Measurements from ENCODE around the gene PHIP.
"Not testable (repeated sequence)": the region's sequence is repeated elsewhere in the genome, so short reads cannot be mapped to it uniquely, and the experiment has no call there.

PHIP gene

DNA sequence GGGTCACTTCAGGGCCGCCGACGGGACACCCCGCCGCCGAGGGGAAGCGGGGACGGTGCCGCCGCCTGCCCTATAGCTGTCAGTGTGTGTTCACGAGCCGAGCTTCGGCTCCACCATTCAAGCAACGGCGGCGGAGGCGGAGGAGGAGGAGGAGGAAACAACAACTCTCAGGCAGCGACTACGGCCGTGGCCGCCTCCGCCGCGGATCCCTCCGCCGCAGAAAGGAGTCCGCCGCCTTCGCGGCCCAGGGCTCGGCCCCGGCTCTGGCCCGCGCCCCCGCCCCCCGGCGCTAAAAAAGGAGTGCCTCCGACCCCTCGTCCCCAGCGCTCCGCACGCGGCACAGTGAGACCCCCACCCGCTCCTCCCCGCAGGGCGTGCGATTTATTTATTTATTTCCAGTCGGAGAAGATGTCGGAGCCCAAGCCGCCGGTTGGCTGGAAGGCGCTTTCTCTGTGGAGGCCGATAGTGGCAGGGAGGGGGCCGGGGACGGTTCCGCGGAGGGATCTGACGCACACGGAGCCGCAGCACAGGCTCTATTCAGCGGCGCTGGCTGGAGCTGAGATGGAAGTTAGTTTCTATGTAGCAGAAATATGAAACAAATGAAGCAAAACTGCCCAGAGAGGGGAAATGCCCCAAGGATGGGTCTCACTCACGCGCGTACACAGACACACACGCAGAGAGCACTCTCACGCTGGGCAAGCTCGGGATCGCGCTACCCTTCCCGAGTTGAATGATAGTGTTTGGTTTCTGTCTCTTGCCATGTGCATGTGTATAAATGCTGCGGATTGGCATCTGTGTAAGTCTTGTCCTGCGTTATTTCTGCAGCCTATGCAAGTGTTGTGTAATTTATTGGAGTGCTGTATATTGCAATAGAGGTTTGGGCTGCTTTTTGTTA lies at the start of gene PHIP:
PHIP (minus strand) TSS at position 180 of the 895 bp plus-strand sequence. CDS start 186 bp downstream, outside the sequence.
- peak; percentile 100 for DNase-seq

DNA sequence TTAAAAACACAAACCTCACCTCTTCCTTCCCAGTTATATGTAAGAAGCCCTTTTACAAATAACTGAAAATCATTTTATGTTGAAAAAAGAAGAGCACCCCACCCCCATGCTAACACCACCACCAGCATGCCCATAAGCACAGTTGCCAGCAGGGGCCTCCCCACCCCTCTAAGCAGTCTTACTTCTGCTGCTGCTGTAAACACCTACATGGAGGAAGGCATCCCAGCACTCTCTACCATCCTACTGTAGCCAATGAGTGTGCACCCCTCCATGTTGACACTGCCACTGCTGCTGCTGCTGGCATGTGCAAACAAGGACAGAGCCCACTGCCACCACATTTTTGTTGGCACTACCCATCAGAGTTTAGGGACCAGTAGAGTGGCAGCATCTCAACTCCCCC lies 49.6 kb upstream of the PHIP start:
- DNase-seq = peak; percentile 34

DNA sequence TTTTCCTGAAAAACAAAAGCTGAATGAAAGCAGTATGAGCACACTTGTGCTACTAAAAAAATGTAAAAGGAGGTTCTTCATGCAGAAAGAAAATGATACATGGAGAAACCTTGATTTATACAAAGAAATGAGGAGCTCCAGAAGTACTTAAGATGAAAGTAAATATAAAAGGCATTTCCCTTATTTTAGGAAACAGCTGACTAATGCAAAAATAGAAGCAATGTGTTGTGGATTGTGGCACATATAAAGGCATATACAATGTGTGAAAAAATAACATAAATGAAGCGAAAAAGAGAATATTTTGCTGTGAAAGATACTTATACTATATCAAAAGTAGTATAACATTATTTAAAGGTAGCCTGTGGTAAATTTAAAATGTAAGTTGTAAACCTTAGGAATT lies 41.2 kb upstream of the PHIP start:
- no peak for DNase-seq

DNA sequence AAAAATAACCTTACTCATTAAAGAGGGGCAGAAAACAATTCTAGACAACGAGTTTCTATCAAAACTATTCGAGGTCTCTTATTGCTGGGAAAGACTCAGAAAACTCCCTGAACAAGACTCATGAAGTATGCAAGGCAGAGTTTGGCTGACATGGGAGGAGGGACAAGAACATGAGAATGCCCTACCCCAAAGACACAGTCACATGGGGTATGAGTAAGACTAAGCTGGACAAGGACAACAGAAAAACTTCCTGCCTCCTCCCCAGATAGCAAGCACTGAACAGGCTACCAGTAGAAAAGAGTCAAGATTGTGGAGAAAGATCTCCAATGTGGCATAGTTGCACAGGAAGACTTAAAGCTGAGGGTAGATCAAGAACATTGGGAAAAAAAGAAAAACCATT lies 39.7 kb upstream of the PHIP start:
- DNase-seq = no peak

DNA sequence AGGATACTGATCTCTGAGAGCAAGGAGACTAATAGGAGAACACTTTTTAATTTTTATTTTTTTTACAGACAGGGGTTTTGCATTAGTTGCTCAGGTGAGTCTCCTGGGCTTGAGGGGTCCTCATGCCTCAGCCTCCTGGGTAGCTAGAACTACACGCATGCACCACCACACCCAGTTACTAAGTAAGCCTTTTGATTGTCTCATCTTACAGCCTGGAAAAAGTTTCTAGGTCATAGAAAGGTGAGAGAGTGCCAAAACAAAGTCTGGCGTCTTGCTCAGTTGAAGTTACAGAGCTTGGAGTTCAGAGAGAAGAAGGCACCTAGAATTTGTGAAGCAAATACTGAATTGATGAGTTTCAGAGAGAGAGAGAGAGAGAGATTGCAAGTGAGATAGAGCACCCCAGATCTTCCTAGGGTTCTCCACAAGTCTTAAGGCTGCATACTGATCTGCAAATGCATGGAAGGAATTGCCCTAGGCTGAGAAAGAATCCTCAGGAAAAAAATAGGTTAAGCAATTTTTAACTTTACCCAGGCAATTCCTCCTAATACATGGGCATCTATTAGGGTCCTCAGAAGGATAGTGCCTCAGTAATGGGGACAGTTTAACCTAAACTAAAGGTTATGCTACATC lies 37.6 kb upstream of the PHIP start:
- no peak for DNase-seq

DNA sequence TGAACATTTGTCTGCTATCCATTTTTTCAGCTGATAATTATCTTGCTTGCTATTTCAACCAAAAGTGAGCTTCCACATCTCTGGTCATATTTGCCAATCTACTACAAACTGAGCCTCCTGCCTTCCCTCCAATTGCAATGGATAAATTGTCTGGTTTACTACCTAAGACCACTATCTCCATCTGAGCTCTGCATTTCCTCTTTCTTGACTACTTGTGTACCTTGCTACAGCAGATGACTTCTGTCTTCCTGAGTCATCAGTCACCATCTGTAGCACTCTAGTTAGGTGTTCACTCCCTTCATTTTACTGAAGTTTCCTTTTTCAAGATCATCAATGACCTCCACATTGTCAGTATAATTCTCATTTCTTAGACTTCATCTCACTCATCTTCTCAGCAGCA lies 33.5 kb upstream of the PHIP start:
- DNase-seq = peak; percentile 58

DNA sequence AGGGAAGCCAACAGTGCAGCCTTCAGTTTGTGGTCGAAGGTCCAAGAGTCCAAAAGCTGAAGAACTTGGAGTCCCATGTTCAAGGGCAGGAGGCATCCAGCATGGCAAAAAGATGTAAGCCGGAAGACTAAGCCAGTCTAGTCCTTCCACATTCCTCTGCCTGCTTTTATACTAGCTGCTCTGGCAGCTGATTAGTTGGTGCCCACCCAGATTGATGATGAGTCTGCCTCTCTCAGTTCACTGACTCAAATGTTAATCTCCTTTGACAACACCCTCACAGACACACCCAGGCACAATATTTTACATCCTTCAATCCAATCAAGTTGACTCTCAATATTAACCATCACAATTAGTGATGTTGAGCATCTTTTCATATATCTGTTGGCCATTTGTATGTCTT lies 23.1 kb upstream of the PHIP start:
- no peak for DNase-seq

DNA sequence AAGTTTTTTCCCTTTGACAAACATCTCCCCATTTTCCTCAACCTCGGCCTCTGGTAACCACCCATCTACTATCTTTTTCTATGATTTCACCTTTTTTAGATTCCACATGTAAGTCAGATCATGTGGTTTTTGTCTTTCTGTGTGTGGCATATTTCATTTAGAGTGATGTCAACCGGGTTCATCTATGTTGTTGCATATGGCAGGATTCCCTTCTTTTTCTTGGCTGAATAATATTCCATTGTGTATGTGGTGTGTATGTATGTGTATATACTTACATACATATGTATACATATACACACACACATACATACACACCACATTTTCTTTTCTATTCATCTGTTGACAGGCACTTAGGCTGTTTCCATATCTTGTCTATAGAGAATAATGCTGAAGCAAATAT lies 22.2 kb upstream of the PHIP start:
- no peak for DNase-seq

DNA sequence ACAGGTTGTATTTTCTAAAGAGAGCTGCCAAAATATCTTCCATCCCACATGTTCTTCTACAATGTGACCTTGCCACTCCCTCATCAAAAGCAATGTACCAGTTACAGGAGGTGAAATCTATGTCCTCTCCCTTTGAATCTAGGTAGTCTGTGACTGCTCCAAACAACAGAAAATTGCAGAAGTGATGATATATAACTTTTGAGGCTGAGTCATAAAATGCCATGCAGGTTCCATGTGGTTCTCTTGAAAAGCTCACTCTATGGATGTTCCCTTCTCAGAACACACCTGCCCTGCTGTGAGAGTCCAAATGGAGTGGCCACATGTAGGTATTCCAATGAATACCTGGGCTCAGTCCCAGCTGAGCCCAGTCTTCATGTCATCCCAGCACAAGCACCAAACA lies 16.9 kb upstream of the PHIP start:
- DNase-seq = peak; percentile 58

DNA sequence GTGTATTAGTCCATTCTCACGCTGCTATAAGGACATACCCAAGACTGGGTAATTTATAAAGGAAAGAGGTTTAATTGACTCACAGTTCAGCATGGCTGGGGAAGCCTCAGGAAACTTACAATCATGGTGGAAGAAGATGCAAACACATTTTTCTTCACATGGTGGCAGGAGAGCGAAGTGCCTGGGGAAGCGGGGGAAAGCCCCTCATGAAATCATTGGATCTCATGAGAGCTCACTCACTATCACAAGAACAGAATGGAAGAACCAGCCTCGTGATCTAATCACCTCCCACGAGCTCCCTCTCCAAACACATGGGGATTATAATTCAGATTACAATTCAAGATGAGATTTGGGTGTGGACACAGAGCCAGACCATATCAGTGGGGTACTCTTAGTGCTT lies 13.7 kb upstream of the PHIP start:
- DNase-seq = not testable (repeated sequence)

DNA sequence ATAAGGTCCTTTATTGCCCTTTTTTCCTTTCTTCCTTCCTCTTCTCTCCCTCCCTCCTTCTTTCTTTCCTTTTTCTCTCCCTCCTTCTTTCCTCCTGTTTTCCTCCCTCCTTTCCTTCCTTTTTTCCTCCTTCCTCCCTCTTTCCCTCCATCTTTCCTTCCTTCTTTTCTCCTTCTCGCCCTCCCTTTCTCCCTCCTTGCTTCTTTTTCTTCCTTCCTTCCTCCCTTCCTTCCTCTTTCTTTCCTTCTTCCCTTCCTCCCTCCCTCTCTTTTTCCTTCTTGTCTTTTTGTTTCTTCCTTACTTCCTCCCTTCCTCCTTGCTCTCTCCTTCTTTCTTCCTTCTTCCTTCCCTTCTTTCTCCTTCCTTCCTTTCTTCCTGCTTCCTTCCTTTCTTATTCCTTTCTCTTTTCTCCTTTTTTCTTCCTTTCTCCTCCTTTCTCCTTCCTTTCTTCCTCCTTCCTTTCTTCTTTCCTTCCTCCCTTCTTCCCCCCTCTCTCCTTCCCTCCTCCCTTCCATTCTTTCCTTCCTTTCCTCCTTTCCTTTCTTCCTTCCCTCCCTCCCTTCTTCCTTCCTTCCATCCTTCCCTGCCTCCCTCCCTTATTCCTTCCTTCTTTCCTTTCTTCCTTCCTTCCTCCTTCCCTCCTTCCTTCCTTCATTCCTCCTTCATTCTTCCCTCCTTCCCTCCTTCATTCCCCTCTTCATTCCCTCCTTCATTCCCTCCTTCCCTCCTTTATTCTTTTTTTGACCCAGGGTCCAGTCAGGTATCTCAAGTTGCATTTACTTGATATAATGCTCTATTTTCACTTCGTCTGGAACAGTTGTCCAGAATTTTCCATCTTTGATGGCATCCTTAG lies 11.7 kb upstream of the PHIP start:
- DNase-seq = no peak

DNA sequence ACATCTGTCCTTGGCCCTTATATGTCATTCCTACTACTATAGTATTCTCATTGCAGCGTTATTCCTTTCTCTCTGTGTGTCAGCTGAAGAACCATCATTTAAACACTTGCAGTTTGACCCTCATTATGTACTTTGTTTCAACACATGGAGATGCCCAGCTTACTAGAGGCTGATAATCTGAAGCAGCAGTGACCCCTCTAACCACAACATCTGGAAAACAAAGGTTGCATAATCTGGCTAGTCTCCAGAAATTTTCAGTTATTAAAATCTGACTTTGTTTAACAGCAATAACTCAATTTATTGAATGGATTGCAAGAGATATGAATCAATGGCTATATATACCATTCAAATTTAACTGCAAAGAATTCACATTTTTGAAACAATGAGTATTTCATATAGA lies 6.6 kb upstream of the PHIP start:
- DNase-seq = peak; percentile 65

DNA sequence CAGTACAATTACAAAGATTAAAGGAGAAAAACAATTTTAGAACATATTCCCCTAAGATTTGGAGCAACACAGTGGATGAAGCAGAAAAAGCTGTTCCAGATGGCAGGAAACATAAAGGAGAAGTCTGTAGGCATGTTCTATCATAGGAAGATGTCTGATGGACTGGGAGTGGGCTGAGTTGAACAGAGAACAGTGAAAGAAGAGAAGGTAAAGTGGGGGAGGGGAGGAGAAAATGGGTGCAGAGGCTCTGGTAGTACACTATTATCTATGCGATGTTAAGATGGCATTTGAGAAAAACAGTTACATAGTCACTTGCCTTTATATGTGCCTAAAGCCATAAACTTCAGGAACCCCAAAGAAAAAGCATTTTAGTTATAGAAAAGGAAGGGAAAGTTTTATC lies 4.2 kb upstream of the PHIP start:
- DNase-seq = peak; percentile 92

DNA sequence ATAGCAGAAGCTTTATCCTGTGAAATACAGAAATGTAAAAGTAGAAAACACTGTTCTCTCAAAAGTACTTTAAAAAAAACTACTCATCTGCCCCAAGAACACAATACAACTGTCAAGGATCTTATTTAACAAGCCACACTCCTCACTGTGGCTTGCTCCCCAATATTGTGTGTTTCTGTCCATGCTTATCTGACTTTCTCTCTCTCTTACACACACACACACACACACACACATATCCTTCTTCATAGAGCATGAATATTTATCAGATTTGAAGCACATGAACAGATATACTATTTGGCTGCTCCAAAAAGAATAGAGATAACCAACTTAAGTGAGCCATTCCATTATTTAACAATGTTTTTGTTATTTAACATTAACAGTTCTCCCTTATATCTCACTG lies 3.6 kb upstream of the PHIP start:
- DNase-seq = peak; percentile 55

DNA sequence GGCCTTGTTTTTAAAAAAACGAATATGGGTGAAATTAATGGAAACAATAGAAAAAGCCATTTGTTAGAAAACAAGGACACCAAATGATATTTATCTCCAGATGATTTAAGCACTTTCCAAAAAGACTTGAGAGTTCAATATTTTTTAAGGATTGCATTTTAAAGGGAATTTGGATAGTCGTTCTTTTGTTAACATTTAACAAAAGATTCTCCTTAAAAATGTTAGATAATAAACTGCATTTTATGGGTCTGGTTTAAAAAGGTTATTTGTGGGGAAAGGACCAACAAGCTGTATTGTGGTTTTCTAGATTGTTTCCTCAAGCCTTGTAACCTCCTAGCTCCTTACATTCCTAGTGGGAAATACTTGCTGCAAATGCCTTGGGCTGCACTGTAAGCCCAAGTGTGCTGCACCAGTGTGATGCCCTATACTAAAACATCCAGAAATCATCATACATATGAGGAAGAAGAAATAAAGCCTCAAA lies 1.5 kb upstream of the PHIP start:
- DNase-seq = peak; percentile 82

DNA sequence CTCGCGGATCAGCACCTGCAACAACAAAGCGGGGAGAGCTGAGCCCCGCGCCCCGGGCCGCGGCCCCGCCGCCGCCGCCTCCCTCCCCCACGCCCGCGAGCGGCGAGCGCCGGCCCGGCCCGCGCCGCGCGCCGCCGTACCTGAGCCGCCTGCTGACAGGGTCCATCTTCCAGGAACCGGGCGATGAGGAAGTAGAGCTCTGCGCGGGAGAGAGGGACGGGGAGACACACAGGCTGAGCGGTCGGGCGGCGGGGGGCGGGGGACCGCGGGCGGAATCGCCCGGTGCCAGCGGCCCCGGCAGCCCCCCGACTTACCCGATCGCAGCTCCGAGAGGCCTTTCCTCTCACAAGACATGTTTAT lies 359 bp downstream of the PHIP start:
- peak; percentile 93 for DNase-seq

DNA sequence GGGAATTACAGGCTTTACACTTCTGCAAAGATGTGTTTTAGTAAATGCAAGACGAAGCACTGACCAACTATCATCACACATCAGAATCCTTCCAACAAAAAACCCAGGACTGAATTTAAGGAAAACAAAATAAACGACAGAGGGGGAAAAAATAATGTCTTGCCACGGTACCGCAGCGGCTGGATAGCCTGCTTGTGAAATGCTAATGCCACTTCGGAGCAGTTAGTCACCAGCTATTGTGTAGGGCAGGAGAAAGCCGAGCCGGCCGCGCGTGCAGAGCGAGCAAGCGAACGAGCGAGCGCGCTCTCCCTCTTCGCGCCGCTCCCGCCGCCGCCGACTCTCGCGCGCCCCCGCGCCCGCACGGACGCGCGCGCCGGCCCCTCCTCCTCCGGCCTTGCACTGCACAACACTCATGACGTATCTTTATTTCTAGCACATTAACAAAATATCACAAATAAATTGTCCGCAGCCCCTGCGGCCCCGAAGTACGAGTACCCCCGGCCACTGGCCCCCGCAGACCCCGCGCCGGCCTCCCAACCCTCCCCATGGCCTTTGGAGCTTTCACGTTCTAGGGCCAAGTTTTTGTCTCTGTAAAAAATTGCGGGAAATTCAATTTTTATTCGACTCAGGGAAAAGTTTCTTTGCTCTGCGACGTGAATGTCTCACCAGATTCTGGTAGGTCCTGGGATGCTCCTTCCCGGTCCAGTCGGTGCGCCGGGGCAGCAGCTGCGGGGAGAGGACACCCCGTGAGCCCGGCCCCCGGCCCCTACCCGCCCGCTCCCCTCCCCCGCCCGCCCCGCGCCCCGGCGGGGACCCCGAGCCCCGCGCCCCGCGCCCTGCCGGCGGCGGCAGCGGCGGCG lies 1.0 kb downstream of the PHIP start:
- peak; percentile 98 for DNase-seq

DNA sequence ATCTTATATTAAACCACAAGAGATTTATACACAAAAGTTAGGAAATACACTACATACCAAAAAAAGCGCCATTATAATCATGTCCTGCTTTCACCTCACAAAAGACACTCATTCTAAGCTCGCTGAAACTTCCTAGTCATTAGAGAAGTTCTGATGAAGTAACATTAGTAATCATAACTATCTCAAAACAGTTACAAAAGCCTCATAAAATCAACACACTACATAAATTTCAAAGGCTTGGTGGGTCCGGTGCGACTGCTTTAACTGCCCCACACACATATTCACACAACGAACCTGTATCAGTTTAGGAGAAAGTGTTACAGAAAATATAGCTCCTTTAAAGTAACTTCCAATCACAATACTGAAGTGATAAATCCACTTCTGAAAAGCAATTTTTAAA lies 1.9 kb downstream of the PHIP start:
- peak; percentile 47 for DNase-seq

DNA sequence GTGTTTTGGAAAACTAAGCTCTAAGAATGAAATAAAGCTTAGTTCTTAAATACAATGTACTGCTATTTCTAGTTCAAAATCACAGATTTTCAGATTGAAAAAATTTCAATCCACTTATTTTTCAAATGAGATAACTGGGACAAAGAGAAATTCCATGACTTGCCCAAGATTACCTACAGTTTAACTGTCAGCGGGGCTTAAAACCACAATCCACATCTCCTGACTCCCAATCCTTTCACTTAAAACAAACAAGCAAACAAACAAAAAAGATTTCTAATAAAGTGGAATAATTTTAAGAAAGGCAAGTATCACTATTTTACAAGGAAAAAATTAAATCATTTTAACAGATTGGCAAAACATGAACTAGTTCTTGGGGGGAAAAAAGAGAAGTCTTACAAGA lies 4.2 kb downstream of the PHIP start:
- no peak for DNase-seq

DNA sequence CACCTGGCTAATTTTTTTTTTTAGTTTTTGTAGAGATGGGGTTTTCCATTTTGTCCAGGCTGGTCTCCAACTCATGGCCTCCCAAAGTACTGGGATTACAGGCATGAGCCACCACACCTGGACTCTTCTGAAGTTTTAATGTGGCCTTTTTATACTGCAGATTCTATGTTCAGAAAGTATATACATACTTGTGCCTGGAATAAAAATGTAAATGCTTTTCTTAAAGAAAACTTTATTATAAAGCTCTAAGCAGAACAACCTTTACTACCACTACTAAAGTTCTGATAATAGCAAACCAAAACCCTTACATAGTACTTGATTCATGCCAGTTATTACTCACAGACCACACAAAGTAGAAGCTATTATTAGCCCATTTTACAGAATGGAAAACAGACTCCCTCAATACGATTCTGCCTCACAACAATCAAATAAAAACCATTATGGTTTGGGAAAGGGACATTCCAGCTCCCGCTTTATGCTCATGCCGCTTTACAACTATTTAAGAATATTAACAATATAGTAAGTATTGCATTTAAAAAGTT lies 5.3 kb downstream of the PHIP start:
- no peak for DNase-seq

DNA sequence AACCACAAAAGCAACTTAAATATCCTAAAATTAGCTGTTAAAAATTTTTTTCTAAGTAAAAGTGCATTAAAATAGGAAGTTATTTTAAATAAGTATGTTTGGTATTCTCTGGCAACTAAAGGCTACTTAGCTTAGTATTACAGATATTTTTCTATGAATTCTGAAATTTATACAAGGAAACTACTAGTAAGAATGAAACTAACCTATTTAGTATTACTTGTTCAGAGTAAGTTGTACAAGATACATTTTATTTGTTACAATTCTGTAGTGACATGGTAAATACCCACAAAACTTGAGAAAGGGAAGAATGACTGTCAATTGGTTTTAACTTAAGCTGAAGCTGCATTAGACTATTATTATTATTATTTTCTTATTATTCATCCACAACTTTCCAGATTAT lies 6.5 kb downstream of the PHIP start:
- no peak for DNase-seq

DNA sequence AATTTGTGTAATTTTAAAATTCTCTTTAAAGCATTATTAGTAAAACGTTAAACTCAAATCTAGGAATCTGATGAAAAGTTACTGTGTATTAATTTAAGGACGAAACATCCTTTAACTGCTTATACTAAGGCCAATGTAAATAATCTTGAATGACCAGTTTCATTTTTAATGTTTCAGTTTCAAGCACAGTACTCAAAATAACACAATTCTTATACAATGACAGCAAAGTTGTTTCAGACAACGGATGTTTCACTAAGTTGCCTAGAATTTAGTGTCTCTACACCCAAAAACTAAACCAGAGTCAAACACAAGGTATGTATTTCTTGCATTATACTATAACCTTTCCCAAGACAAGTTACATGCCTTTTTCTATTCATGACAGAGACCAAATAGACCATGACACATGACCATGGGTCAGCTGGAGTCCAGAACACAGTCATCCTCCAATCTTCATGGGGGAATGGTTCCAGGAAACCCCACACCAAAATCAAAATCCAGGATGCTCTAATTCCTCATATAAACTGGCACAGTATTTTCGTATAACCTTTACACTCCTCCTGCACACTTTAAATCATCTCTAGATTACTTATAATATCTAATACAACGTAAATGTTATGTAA lies 7.7 kb downstream of the PHIP start:
- DNase-seq = peak; percentile 31
